Measurements from ENCODE around the gene DIP2C. TPM values are rescaled to one million over a fixed set of nuclear protein-coding genes. Genes with fewer than 3 reads are reported as not detected.

The DIP2C gene
- total RNA-seq, 4 donors from 2014 or later: 2.4 to 14.9 (median 6.1) TPM

DNA sequence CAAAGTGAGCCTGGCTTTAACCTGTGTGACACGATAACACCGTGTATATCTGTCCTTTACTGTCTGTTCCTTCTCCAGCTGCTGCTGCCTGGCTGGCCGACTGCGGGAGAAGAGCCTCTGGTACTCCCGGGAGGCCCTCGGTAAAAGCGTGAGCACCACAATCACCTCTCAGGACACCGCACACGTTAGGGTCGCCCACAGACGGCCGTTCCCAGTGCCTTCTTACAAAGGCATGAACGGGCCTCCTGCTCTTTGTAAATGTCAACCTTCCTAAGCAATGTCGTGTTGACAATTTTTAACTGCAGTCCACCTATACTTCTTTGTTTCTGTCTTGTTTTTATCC lies 177.6 kb downstream of the DIP2C start:
- H3K27me3 ChIP-seq: no peaks in the 10 kb centered on the region
- peaks cover 0 to 4% (median 0%) of the 10 kb centered on the region in 3 donors for H3K36me3 ChIP-seq
- intact Hi-C loops (cut with DNase I): loop anchor here (10.0 kb wide), 2 partner anchors 173 to 273 kb away; partner anchors contain the start of gene DIP2C
- H3K4me3 ChIP-seq: no peak overlapping the region
- no peaks in the 10 kb centered on the region for H3K9me3 ChIP-seq
- 77 to 81% methylated on average over 14 of the region's 14 CpGs for WGBS, 2 donors
- no peak for DNase-seq
- peaks cover 4 to 45% (median 20%) of the 10 kb centered on the region in 3 donors for H3K4me1 ChIP-seq
- TF ChIP-seq, protein P1, sequence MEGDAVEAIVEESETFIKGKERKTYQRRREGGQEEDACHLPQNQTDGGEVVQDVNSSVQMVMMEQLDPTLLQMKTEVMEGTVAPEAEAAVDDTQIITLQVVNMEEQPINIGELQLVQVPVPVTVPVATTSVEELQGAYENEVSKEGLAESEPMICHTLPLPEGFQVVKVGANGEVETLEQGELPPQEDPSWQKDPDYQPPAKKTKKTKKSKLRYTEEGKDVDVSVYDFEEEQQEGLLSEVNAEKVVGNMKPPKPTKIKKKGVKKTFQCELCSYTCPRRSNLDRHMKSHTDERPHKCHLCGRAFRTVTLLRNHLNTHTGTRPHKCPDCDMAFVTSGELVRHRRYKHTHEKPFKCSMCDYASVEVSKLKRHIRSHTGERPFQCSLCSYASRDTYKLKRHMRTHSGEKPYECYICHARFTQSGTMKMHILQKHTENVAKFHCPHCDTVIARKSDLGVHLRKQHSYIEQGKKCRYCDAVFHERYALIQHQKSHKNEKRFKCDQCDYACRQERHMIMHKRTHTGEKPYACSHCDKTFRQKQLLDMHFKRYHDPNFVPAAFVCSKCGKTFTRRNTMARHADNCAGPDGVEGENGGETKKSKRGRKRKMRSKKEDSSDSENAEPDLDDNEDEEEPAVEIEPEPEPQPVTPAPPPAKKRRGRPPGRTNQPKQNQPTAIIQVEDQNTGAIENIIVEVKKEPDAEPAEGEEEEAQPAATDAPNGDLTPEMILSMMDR (IDR thresholded peaks at IDR 0.05): no peak
- TF ChIP-seq POLR2A (IDR thresholded peaks at IDR 0.05): no peak
- peak overlapping the region in 2 of 4 donors; percentile 58 to 64 for H3K27ac ChIP-seq

DNA sequence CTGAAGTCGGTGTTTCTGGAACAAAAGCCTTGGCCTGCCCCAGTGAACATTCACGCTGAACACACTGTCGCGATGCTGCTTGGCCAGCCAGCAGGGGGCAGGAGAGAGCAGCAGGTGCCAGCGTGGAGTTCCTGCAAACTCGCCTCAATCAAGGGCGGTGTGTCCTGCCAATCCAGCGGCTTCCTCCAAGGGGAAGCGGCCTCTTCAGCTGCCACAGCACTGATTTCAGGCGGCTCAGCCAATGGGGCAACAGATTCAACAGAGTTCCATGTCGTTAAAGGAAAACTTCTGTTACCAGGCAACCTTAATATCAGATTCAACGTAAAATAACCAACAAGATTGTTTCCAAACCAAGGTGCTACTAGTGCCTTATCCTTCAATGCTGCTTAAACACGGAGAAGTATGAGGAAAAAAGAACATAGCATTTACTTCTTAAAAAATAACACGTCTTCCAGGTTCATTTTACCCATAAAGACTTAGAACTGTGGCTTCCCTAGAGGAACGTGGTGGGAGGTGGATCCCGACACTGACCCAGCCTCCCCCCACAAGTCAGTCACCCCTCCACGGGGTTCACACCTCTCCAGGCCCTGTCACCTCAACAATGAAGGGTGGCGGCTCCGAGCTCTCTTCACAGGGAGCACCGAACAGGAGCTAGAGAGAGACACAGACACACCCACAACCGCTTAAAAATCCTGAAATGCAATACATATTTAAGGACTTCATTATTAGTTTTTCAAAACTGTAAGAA lies 178.2 kb downstream of the DIP2C start:
- WGBS, 2 donors: 24 to 39% methylated on average over 14 to 16 of the region's 21 CpGs
- Histone ChIP-seq H3K4me3 (no peak overlapping the region), H3K4me1 (peaks cover 4 to 45% (median 20%) of the 10 kb centered on the region in 3 donors), H3K36me3 (peaks cover 0 to 7% (median 0%) of the 10 kb centered on the region in 3 donors), H3K27ac (peak overlapping the region; percentile 36 to 73 (median 67)), H3K9me3 (no peaks in the 10 kb centered on the region), H3K27me3 (no peaks in the 10 kb centered on the region)
- intact Hi-C loops (cut with DNase I): loop anchor here (10.0 kb wide), 2 partner anchors 174 to 274 kb away; partner anchors contain the start of gene DIP2C
- TF ChIP-seq POLR2A (IDR thresholded peaks at IDR 0.05): no peak
- TF ChIP-seq, protein P1 (IDR thresholded peaks at IDR 0.05): peak; percentile 60 to 98 (median 96)
- DNase-seq: peak; percentile 35

GRCh38 chr10:510415-510881 lies 179.0 kb downstream of the DIP2C start:
- no peak for DNase-seq
- 40 to 50% methylated on average over 8 to 10 of the region's 17 CpGs for WGBS, 2 donors
- H3K27me3 ChIP-seq: no peaks in the 10 kb centered on the region
- peaks cover 4 to 48% (median 20%) of the 10 kb centered on the region in 3 donors for H3K4me1 ChIP-seq
- no peak for TF ChIP-seq POLR2A (IDR thresholded peaks at IDR 0.05)
- H3K4me3 ChIP-seq: no peak overlapping the region
- intact Hi-C loops (cut with DNase I): loop anchor here (10.0 kb wide), 2 partner anchors 174 to 274 kb away; partner anchors contain the start of gene DIP2C
- H3K9me3 ChIP-seq: no peaks in the 10 kb centered on the region
- peak overlapping the region; percentile 36 to 73 (median 67) for H3K27ac ChIP-seq
- H3K36me3 ChIP-seq: peaks cover 0 to 7% (median 0%) of the 10 kb centered on the region in 3 donors

GRCh38 chr10:509361-510102 lies 179.9 kb downstream of the DIP2C start:
- H3K27ac ChIP-seq: peak overlapping the region in 2 of 4 donors; percentile 70 to 73
- no peak for TF ChIP-seq POLR2A (IDR thresholded peaks at IDR 0.05)
- TF ChIP-seq, protein P1 (IDR thresholded peaks at IDR 0.05): no peak
- peaks cover 4 to 53% (median 20%) of the 10 kb centered on the region in 3 donors for H3K4me1 ChIP-seq

DNA sequence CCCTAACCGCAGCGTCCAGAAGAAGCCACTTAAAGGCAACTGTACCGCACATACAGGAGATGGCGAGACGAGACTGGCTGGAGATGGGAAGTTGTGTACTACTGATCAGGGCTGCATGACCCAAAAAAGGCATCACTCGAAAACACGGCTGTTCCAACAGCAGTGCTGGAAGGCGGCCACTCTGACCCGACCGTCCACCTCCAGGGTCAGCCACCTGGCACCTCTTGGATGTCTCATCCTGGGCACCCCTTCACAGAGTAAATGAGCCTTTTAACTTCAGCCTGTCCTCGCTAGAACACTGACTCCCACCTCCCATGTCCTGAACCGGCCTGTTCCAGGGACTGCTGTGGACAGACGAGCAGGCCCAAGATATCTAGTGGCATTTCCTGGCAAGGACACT lies 180.7 kb downstream of the DIP2C start:
- no peaks in the 10 kb centered on the region for H3K27me3 ChIP-seq
- WGBS, 2 donors: 87 to 90% methylated on average over 12 to 13 of the region's 13 CpGs
- peaks cover 4 to 50% (median 17%) of the 10 kb centered on the region in 3 donors for H3K4me1 ChIP-seq
- no peak for DNase-seq
- H3K9me3 ChIP-seq: no peaks in the 10 kb centered on the region
- H3K4me3 ChIP-seq: no peak overlapping the region
- intact Hi-C loops (cut with DNase I): no loop called here
- no peak overlapping the region for H3K27ac ChIP-seq
- TF ChIP-seq POLR2A (IDR thresholded peaks at IDR 0.05): no peak
- H3K36me3 ChIP-seq: peaks cover 0 to 7% (median 0%) of the 10 kb centered on the region in 3 donors

More at GRCh38 chr10:509361-510102, 179.9 kb downstream of the DIP2C start:
- Histone ChIP-seq H3K4me3 (no peak overlapping the region), H3K27me3 (no peaks in the 10 kb centered on the region), H3K9me3 (no peaks in the 10 kb centered on the region), H3K36me3 (peaks cover 0 to 7% (median 0%) of the 10 kb centered on the region in 3 donors)
- WGBS, 2 donors: 86 to 87% methylated on average over 15 of the region's 30 CpGs
- DNase-seq: no peak
- intact Hi-C loops (cut with DNase I): loop anchor here (10.0 kb wide), 2 partner anchors 175 to 275 kb away; partner anchors contain the start of gene DIP2C
